ENCODE data around the gene GRIP2.

GRCh38 chr3:14544282-14545250, 4.4 kb upstream of the GRIP2 start:
- TF ChIP-seq CTCF (IDR thresholded peaks at IDR 0.05; ENCODE audit: low read length) (no peak), EZH2 (optimal IDR thresholded peaks at IDR 0.05; ENCODE audit: low read depth, low read length) (no peak)
